Measurements from ENCODE around the gene MZF1. TPM values are rescaled to one million over a fixed set of nuclear protein-coding genes. Genes with fewer than 3 reads are reported as not detected.

MZF1 gene
- total and polyA plus RNA-seq, 2 experiments from 2014 or later = 10.2 to 21.8 TPM

DNA sequence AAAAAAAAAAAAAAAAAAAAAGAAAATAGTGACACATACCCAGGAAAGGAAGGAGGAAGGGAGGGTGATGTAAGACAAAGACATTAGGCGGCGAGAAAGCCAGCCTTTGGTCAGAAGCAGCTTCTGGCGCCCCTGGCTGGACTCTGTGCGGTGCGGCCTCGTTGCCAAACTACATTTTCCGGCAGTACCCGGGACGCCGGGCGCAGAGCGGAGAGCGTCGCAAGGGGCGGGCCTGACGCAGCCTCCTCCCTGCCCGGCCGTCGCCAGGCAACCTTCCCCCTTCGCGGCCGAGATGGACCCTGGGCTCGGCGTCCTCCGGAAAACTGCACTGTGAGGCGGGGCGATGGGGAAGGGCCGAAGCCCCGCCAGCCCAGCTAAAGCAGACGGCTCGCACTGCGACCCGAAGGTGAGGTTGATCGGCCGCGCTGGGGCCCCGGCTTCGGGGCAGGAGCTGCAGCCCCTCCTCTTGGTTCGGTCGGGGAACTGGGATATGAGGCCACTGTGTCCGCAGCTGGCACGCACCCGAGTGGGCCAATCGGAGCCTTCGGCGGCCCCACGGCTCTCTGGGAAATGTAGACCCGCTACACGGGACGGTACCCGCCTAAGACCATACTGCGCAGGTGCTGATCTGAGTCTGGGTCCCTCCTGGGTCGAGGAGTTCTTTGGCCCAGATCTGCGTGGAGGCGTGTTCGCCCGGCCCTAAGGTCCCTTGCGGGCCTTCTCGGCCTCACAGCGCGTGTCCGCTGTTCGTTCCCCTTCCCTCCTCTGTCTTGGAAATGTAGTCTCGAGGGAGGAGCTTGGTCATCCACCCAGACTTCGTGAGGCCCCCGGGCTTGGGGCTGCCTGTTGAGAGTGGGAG, 2.3 kb upstream of the MZF1 start (continued):
- TF ChIP-seq EZH2phosphoT487 (IDR thresholded peaks at IDR 0.05; ENCODE audit: unreplicated experiment) = no peak
- TF ChIP-seq, protein P1, sequence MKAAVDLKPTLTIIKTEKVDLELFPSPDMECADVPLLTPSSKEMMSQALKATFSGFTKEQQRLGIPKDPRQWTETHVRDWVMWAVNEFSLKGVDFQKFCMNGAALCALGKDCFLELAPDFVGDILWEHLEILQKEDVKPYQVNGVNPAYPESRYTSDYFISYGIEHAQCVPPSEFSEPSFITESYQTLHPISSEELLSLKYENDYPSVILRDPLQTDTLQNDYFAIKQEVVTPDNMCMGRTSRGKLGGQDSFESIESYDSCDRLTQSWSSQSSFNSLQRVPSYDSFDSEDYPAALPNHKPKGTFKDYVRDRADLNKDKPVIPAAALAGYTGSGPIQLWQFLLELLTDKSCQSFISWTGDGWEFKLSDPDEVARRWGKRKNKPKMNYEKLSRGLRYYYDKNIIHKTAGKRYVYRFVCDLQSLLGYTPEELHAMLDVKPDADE (IDR thresholded peaks at IDR 0.05) = peak; percentile 89
- no peak for TF ChIP-seq ZNF114 (CRISPR knock-in tag; IDR thresholded peaks at IDR 0.05)
- no peak for TF ChIP-seq JUNB (IDR thresholded peaks at IDR 0.05; ENCODE audit: unreplicated experiment)
- no peak for TF ChIP-seq STAT1 (IDR thresholded peaks at IDR 0.05; ENCODE audit: unreplicated experiment)

DNA sequence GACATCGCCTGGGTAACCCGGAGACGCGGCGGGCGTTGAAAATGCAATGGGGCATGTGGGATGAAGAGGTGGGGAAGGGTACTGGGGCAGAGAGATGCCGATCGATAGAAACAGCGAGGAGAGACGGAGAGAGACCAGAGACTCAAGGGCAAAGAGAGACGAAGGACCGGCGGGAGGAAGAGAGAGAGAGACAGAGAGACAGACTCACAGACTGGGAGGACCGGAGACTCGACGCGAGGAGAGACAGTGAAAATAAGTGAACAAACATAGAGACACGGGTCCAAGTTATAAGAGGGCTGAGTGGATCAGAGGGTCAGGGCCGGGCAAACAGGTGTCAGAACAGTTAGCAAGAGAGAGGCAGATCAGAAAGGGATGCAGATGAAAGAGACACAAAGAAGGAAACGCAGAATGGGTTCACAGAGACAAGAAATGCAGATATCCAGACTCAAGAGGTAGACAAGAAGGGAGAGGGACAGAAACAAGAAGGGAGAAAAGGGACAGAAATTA, 576 bp upstream of the MZF1 start:
- no peaks in the 10 kb centered on the region for H3K27me3 ChIP-seq (ENCODE audit: insufficient read depth)
- Mint-ChIP-seq H3K9me3 (no peaks in the 10 kb centered on the region; the same call in 2 of the 3 replicates), H3K4me1 (peaks cover 17% of the 10 kb centered on the region), H3K27ac (peak overlapping the region; percentile 100), H3K27me3 (ENCODE audit: insufficient read depth, low read depth, poor library complexity) (peaks cover 14% of the 10 kb centered on the region), H3K4me3 (peak overlapping the region; percentile 95), H3K36me3 (ENCODE audit: low read depth) (peaks cover 16% of the 10 kb centered on the region)
- peaks cover 12% of the 10 kb centered on the region; the same call in 1 of the 2 replicates for H3K79me2 ChIP-seq (replicated peaks; ENCODE audit: insufficient read depth)
- H2AFZ ChIP-seq = peak overlapping the region; percentile 52
- H3K4me1 ChIP-seq (ENCODE audit: insufficient read depth) = peaks cover 12% of the 10 kb centered on the region
- DNase-seq (ENCODE audit: low spot score) = no peak
- peak overlapping the region; percentile 81 for H3K4me2 ChIP-seq
- ATAC-seq = no peak
- no peaks in the 10 kb centered on the region for H3K36me3 ChIP-seq (ENCODE audit: insufficient read depth)
- H3K9me2 ChIP-seq (ENCODE audit: insufficient read depth) = no peaks in the 10 kb centered on the region
- peak overlapping the region; percentile 63 for H3K4me3 ChIP-seq
- peaks cover 11% of the 10 kb centered on the region for H3F3A ChIP-seq (replicated peaks; ENCODE audit: low read depth)
- H4K20me1 ChIP-seq (replicated peaks; ENCODE audit: insufficient read depth) = 0 out of 2 replicates have a peak, but pooled peaks cover 3% of the 10 kb centered on the region
- peak overlapping the region; percentile 16; the same call in 1 of the 2 replicates for H3K27ac ChIP-seq (ENCODE audit: low read depth)
- TF ChIP-seq ZNF114 (CRISPR knock-in tag; IDR thresholded peaks at IDR 0.05) (no peak), CREB1 (CRISPR knock-in tag; IDR thresholded peaks at IDR 0.05; ENCODE audit: low read depth) (no peak)
- TF ChIP-seq, protein P2, sequence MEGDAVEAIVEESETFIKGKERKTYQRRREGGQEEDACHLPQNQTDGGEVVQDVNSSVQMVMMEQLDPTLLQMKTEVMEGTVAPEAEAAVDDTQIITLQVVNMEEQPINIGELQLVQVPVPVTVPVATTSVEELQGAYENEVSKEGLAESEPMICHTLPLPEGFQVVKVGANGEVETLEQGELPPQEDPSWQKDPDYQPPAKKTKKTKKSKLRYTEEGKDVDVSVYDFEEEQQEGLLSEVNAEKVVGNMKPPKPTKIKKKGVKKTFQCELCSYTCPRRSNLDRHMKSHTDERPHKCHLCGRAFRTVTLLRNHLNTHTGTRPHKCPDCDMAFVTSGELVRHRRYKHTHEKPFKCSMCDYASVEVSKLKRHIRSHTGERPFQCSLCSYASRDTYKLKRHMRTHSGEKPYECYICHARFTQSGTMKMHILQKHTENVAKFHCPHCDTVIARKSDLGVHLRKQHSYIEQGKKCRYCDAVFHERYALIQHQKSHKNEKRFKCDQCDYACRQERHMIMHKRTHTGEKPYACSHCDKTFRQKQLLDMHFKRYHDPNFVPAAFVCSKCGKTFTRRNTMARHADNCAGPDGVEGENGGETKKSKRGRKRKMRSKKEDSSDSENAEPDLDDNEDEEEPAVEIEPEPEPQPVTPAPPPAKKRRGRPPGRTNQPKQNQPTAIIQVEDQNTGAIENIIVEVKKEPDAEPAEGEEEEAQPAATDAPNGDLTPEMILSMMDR (conservative IDR thresholded peaks at IDR 0.05; ENCODE audit: low read depth in 2 of 2) = no peak
- TF ChIP-seq, protein P3, sequence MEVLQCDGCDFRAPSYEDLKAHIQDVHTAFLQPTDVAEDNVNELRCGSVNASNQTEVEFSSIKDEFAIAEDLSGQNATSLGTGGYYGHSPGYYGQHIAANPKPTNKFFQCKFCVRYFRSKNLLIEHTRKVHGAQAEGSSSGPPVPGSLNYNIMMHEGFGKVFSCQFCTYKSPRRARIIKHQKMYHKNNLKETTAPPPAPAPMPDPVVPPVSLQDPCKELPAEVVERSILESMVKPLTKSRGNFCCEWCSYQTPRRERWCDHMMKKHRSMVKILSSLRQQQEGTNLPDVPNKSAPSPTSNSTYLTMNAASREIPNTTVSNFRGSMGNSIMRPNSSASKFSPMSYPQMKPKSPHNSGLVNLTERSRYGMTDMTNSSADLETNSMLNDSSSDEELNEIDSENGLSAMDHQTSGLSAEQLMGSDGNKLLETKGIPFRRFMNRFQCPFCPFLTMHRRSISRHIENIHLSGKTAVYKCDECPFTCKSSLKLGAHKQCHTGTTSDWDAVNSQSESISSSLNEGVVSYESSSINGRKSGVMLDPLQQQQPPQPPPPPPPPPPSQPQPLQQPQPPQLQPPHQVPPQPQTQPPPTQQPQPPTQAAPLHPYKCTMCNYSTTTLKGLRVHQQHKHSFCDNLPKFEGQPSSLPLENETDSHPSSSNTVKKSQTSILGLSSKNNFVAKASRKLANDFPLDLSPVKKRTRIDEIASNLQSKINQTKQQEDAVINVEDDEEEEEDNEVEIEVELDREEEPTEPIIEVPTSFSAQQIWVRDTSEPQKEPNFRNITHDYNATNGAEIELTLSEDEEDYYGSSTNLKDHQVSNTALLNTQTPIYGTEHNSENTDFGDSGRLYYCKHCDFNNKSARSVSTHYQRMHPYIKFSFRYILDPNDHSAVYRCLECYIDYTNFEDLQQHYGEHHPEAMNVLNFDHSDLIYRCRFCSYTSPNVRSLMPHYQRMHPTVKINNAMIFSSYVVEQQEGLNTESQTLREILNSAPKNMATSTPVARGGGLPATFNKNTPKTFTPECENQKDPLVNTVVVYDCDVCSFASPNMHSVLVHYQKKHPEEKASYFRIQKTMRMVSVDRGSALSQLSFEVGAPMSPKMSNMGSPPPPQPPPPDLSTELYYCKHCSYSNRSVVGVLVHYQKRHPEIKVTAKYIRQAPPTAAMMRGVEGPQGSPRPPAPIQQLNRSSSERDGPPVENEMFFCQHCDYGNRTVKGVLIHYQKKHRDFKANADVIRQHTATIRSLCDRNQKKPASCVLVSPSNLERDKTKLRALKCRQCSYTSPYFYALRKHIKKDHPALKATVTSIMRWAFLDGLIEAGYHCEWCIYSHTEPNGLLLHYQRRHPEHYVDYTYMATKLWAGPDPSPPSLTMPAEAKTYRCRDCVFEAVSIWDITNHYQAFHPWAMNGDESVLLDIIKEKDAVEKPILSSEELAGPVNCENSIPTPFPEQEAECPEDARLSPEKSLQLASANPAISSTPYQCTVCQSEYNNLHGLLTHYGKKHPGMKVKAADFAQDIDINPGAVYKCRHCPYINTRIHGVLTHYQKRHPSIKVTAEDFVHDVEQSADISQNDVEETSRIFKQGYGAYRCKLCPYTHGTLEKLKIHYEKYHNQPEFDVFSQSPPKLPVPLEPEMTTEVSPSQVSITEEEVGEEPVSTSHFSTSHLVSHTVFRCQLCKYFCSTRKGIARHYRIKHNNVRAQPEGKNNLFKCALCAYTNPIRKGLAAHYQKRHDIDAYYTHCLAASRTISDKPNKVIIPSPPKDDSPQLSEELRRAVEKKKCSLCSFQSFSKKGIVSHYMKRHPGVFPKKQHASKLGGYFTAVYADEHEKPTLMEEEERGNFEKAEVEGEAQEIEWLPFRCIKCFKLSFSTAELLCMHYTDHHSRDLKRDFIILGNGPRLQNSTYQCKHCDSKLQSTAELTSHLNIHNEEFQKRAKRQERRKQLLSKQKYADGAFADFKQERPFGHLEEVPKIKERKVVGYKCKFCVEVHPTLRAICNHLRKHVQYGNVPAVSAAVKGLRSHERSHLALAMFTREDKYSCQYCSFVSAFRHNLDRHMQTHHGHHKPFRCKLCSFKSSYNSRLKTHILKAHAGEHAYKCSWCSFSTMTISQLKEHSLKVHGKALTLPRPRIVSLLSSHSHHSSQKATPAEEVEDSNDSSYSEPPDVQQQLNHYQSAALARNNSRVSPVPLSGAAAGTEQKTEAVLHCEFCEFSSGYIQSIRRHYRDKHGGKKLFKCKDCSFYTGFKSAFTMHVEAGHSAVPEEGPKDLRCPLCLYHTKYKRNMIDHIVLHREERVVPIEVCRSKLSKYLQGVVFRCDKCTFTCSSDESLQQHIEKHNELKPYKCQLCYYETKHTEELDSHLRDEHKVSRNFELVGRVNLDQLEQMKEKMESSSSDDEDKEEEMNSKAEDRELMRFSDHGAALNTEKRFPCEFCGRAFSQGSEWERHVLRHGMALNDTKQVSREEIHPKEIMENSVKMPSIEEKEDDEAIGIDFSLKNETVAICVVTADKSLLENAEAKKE (CRISPR knock-in tag; IDR thresholded peaks at IDR 0.05) = no peak
- TF ChIP-seq, protein P4, sequence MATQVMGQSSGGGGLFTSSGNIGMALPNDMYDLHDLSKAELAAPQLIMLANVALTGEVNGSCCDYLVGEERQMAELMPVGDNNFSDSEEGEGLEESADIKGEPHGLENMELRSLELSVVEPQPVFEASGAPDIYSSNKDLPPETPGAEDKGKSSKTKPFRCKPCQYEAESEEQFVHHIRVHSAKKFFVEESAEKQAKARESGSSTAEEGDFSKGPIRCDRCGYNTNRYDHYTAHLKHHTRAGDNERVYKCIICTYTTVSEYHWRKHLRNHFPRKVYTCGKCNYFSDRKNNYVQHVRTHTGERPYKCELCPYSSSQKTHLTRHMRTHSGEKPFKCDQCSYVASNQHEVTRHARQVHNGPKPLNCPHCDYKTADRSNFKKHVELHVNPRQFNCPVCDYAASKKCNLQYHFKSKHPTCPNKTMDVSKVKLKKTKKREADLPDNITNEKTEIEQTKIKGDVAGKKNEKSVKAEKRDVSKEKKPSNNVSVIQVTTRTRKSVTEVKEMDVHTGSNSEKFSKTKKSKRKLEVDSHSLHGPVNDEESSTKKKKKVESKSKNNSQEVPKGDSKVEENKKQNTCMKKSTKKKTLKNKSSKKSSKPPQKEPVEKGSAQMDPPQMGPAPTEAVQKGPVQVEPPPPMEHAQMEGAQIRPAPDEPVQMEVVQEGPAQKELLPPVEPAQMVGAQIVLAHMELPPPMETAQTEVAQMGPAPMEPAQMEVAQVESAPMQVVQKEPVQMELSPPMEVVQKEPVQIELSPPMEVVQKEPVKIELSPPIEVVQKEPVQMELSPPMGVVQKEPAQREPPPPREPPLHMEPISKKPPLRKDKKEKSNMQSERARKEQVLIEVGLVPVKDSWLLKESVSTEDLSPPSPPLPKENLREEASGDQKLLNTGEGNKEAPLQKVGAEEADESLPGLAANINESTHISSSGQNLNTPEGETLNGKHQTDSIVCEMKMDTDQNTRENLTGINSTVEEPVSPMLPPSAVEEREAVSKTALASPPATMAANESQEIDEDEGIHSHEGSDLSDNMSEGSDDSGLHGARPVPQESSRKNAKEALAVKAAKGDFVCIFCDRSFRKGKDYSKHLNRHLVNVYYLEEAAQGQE (IDR thresholded peaks at IDR 0.05; ENCODE audit: unreplicated experiment) = no peak
